ENCODE results near the gene URB2.

Gene URB2

GRCh38 chr1:229625915-229626831, at the start of gene URB2, which contains the start of gene TAF5L:
TSS of gene URB2 (plus strand) at chr1:229626247. CDS start at chr1:229627634, 1,387 bp downstream.
TSS of gene TAF5L (minus strand) at chr1:229626122. CDS start at chr1:229614482, 11,640 bp downstream.
- H3K4me3 ChIP-seq (ENCODE audit: low read depth, low read length), result peak within 1 kb of the TSS; percentile 86
- no peak for TF ChIP-seq CTCF (IDR thresholded peaks at IDR 0.05; ENCODE audit: insufficient read depth, low read depth, low read length, missing control alignments)
- peak; percentile 94 for DNase-seq (ENCODE audit: low read depth)

- TF ChIP-seq CTCF (IDR thresholded peaks at IDR 0.05; ENCODE audit: insufficient read depth, low read depth, low read length, missing control alignments), result no peak
- no peak for DNase-seq (ENCODE audit: low read depth)
Observed at GRCh38 chr1:229578168-229579058, 47.6 kb upstream of the URB2 start.

GRCh38 chr1:229579059-229579673, 46.9 kb upstream of the URB2 start:
- TF ChIP-seq CTCF (IDR thresholded peaks at IDR 0.05; ENCODE audit: insufficient read depth, low read depth, low read length, missing control alignments), result no peak
- peak overlapping the region; percentile 16; the same call in 1 of the 2 replicates for H3K4me3 ChIP-seq (ENCODE audit: low read depth, low read length)
- DNase-seq (ENCODE audit: low read depth), result peak; percentile 54

More at GRCh38 chr1:229578168-229579058, 47.6 kb upstream of the URB2 start:
- H3K4me3 ChIP-seq (ENCODE audit: low read depth, low read length), result peak overlapping the region; percentile 16; the same call in 1 of the 2 replicates

GRCh38 chr1:229581485-229581884, 44.6 kb upstream of the URB2 start:
- no peak overlapping the region for H3K4me3 ChIP-seq (ENCODE audit: low read depth, low read length)
- no peak for DNase-seq (ENCODE audit: low read depth)

GRCh38 chr1:229582011-229582694, 43.9 kb upstream of the URB2 start:
- DNase-seq (ENCODE audit: low read depth), result no peak
- no peak for TF ChIP-seq CTCF (IDR thresholded peaks at IDR 0.05; ENCODE audit: insufficient read depth, low read depth, low read length, missing control alignments)
- no peak overlapping the region for H3K4me3 ChIP-seq (ENCODE audit: low read depth, low read length)

More at GRCh38 chr1:229581485-229581884, 44.6 kb upstream of the URB2 start:
- TF ChIP-seq CTCF (IDR thresholded peaks at IDR 0.05; ENCODE audit: insufficient read depth, low read depth, low read length, missing control alignments), result no peak

GRCh38 chr1:229582715-229583114, 43.3 kb upstream of the URB2 start:
- TF ChIP-seq CTCF (IDR thresholded peaks at IDR 0.05; ENCODE audit: insufficient read depth, low read depth, low read length, missing control alignments), result no peak
- no peak for DNase-seq (ENCODE audit: low read depth)
- H3K4me3 ChIP-seq (ENCODE audit: low read depth, low read length), result no peak overlapping the region
